K562 treated with DMSO at 1 percent for 12 hours (cell line): ENCODE results near the gene PMEPA1. TPM values are rescaled to one million over a fixed set of nuclear protein-coding genes. Genes with fewer than 3 reads are reported as not detected.

Experiments used
- total RNA-seq: library from RNA; unstranded; fragments of 300-600 nt; gene quantifications from 2 replicates; pipeline ENCODE4 v1.2.3, GENCODE V29; 2022; ENCODE audit not compliant: insufficient read depth

PMEPA1 gene
- total RNA-seq: 0.20 TPM in 1 of 2 replicates, not detected in the other

GRCh38 chr20:57709823-57710799 lies at the start of gene PMEPA1:
PMEPA1 (minus strand) TSS chr20:57710015; CDS start chr20:57709582, 433 bp downstream.

GRCh38 chr20:57620274-57620990 lies 89.4 kb downstream of the PMEPA1 start, which contains the start of gene ZBP1:
ZBP1 (minus strand) TSS chr20:57620426; CDS start chr20:57620295, 131 bp downstream.

Other genes starting within 250 kb of the PMEPA1 start
- gene CTCFL, start 184.9 kb downstream of the PMEPA1 start, total RNA-seq: 34.0 and 84.5 TPM in 2 replicates
- 0.14 TPM in 1 of 2 replicates, not detected in the other for gene PCK1, start 148.9 kb downstream of the PMEPA1 start, total RNA-seq
- not detected in 2 replicates for gene ZBP1, start 89.6 kb downstream of the PMEPA1 start, total RNA-seq